ENCODE measurements around the gene NFKBIE.
"Not testable (repeated sequence)": the region's sequence is repeated elsewhere in the genome, so short reads cannot be mapped to it uniquely, and the experiment has no call there.

NFKBIE gene

GRCh38 chr6:44245391-44245911 lies 19.9 kb downstream of the NFKBIE start:
- DNase-seq (ENCODE audit: low spot score), result no peak

- DNase-seq (ENCODE audit: low spot score), result no peak
These were observed 22.0 kb downstream of the NFKBIE start for GRCh38 chr6:44243345-44243744.

- no peak for DNase-seq (ENCODE audit: low spot score)
These were observed 26.5 kb downstream of the NFKBIE start for GRCh38 chr6:44238687-44239350.

- DNase-seq (ENCODE audit: low spot score), result peak; percentile 77
These were observed 27.4 kb downstream of the NFKBIE start for GRCh38 chr6:44237813-44238433.

GRCh38 chr6:44237021-44237812 lies 28.1 kb downstream of the NFKBIE start:
- peak; percentile 84 for DNase-seq (ENCODE audit: low spot score)

GRCh38 chr6:44235891-44236516 lies 29.3 kb downstream of the NFKBIE start:
- DNase-seq (ENCODE audit: low spot score), result no peak

- DNase-seq (ENCODE audit: low spot score), result no peak
These were observed 30.1 kb downstream of the NFKBIE start for GRCh38 chr6:44235269-44235668.

- no peak for DNase-seq (ENCODE audit: low spot score)
These were observed 31.0 kb downstream of the NFKBIE start for GRCh38 chr6:44234101-44235025.

GRCh38 chr6:44233567-44234100 lies 31.7 kb downstream of the NFKBIE start:
- DNase-seq (ENCODE audit: low spot score), result no peak

- DNase-seq (ENCODE audit: low spot score), result no peak
These were observed 32.4 kb downstream of the NFKBIE start for GRCh38 chr6:44232676-44233566.

GRCh38 chr6:44231426-44231825 lies 33.9 kb downstream of the NFKBIE start:
- not testable (repeated sequence) for DNase-seq (ENCODE audit: low spot score)

GRCh38 chr6:44230034-44230675 lies 35.2 kb downstream of the NFKBIE start:
- no peak for DNase-seq (ENCODE audit: low spot score)

- no peak for DNase-seq (ENCODE audit: low spot score)
These were observed 35.8 kb downstream of the NFKBIE start for GRCh38 chr6:44229376-44230033.

GRCh38 chr6:44228836-44229235 lies 36.5 kb downstream of the NFKBIE start:
- no peak for DNase-seq (ENCODE audit: low spot score)

- no peak for DNase-seq (ENCODE audit: low spot score)
These were observed 36.9 kb downstream of the NFKBIE start for GRCh38 chr6:44228433-44228832.

GRCh38 chr6:44228031-44228430 lies 37.3 kb downstream of the NFKBIE start:
- DNase-seq (ENCODE audit: low spot score), result no peak

- DNase-seq (ENCODE audit: low spot score), result no peak
These were observed 38.1 kb downstream of the NFKBIE start for GRCh38 chr6:44227148-44227793.

GRCh38 chr6:44226368-44227147 lies 38.8 kb downstream of the NFKBIE start:
- no peak for DNase-seq (ENCODE audit: low spot score)

Measured in CD4-positive, alpha-beta T cell treated with Interleukin-2 at 100 ng/mL for 4 hours (primary cell).